Mammary epithelial cell (primary cell): ENCODE results near the gene GARIN5B.

ENCODE experiments used
- CTCF ChIP-seq, 2 donors: IDR thresholded peaks in 1 of 2; conservative IDR thresholded peaks in 1 of 2; 2 replicates each; pipeline ENCODE4 v1.5.1; 2011 to 2012; ENCODE audit warnings: inconsistent platforms in 2 of 2, low read length in 2 of 2, mild to moderate bottlenecking in 2 of 2, control low read depth in 1 of 2, low read depth in 1 of 2; ENCODE audit not compliant: insufficient read depth in 1 of 2; ENCODE audit errors: extremely low read depth in 1 of 2
- EZH2 ChIP-seq: IDR thresholded peaks from 2 replicates; pipeline ENCODE4 v1.6.1; 2012; ENCODE audit warnings: low read length, inconsistent platforms, borderline replicate concordance

- TF ChIP-seq CTCF (conservative IDR thresholded peaks at IDR 0.05 in 1 of 2, IDR thresholded peaks at IDR 0.05 in 1 of 2; ENCODE audit: extremely low read depth in 1 of 2, insufficient read depth in 1 of 2, low read depth in 1 of 2, low read length in 2 of 2) (no peak), EZH2 (no peak)
Observed at GRCh38 chr19:55406826-55407549, 43.9 kb upstream of the GARIN5B start.
